GM23338 (cell line): Measurements from ENCODE around the gene DLG2. TPM values are rescaled to one million over a fixed set of nuclear protein-coding genes. Genes with fewer than 3 reads are reported as not detected.

Experiments used
- ATAC-seq: fragments of 200-7000 bp; cut with Tn5 transposase; 3 replicates; pipeline ENCODE4 v1.9.1; 2020
- DNase-seq: peaks from one replicate; pipeline ENCODE4 v3.0.0-alpha.2; 2015; ENCODE audit warnings: low spot score
- H2AFZ ChIP-seq: fragments of 200-600 bp; sonication (generic); 2 replicates; pipeline ENCODE4 v1.8.0; 2016; ENCODE audit warnings: antibody characterized with exemption, mild to moderate bottlenecking, moderate library complexity
- H3F3A ChIP-seq: fragments of 200-600 bp; sonication (generic); replicated peaks from 2 replicates; pipeline ENCODE4 v1.8.0; 2017; ENCODE audit warnings: antibody characterized with exemption, mixed run types, low read depth
- H3K27ac ChIP-seq: fragments of 200-600 bp; sonication (generic); 2 replicates; pipeline ENCODE4 v1.6.1; 2016; ENCODE audit warnings: low read depth
- H3K27me3 ChIP-seq: fragments of 200-600 bp; sonication (generic); 2 replicates; pipeline ENCODE4 v1.8.0; 2016; ENCODE audit warnings: mild to moderate bottlenecking, mixed run types, moderate library complexity; ENCODE audit not compliant: insufficient read depth
- H3K36me3 ChIP-seq: fragments of 200-600 bp; sonication (generic); 2 replicates; pipeline ENCODE4 v1.8.0; 2016; ENCODE audit warnings: mild to moderate bottlenecking; ENCODE audit not compliant: insufficient read depth
- H3K4me1 ChIP-seq: fragments of 200-600 bp; sonication (generic); 2 replicates; pipeline ENCODE4 v1.8.0; 2016; ENCODE audit warnings: mild to moderate bottlenecking, moderate library complexity; ENCODE audit not compliant: insufficient read depth
- H3K4me2 ChIP-seq: fragments of 200-600 bp; sonication (generic); 2 replicates; pipeline ENCODE4 v1.7.1; 2017; ENCODE audit warnings: mixed run types
- H3K4me3 ChIP-seq: fragments of 200-600 bp; sonication (generic); 2 replicates; pipeline ENCODE4 v1.6.1; 2016; ENCODE audit warnings: mixed run types
- H3K79me2 ChIP-seq: fragments of 200-600 bp; sonication (generic); replicated peaks from 2 replicates; pipeline ENCODE4 v1.8.0; 2017; ENCODE audit warnings: mild to moderate bottlenecking; ENCODE audit not compliant: insufficient read depth
- H3K9me2 ChIP-seq: fragments of 200-600 bp; sonication (generic); 2 replicates; pipeline ENCODE4 v1.8.0; 2017; ENCODE audit not compliant: insufficient read depth
- H4K20me1 ChIP-seq: fragments of 200-600 bp; sonication (generic); replicated peaks from 2 replicates; pipeline ENCODE4 v1.8.0; 2017; ENCODE audit warnings: mild to moderate bottlenecking; ENCODE audit not compliant: insufficient read depth
- H3K27ac Mint-ChIP-seq: 2 replicates; pipeline ENCODE4 v1.8.0; 2020; ENCODE audit warnings: inconsistent platforms, mild to moderate bottlenecking, moderate library complexity, mixed read lengths
- H3K27me3 Mint-ChIP-seq: 3 replicates; pipeline ENCODE4 v1.8.0; 2022; ENCODE audit warnings: low read depth, mild to moderate bottlenecking, moderate library complexity, mixed read lengths, inconsistent platforms; ENCODE audit not compliant: insufficient read depth, poor library complexity
- H3K36me3 Mint-ChIP-seq: 3 replicates; pipeline ENCODE4 v1.8.0; 2021; ENCODE audit warnings: low read depth, mild to moderate bottlenecking, inconsistent platforms, moderate library complexity, mixed read lengths
- H3K4me1 Mint-ChIP-seq: 3 replicates; pipeline ENCODE4 v1.8.0; 2020; ENCODE audit warnings: mild to moderate bottlenecking, inconsistent platforms, mixed read lengths
- H3K4me3 Mint-ChIP-seq: 3 replicates; pipeline ENCODE4 v1.8.0; 2021; ENCODE audit warnings: moderate library complexity, mild to moderate bottlenecking, inconsistent platforms, mixed read lengths
- H3K9me3 Mint-ChIP-seq: 3 replicates; pipeline ENCODE4 v1.8.0; 2020; ENCODE audit warnings: moderate library complexity, mild to moderate bottlenecking, inconsistent platforms, mixed read lengths
- CREB1 ChIP-seq: fragments of 250-450 bp; sonication (Bioruptor Pico); IDR thresholded peaks from 2 replicates; pipeline ENCODE4 v1.5.0; 2020; ENCODE audit warnings: low read depth, mild to moderate bottlenecking, moderate library complexity
- EZH2 ChIP-seq: fragments of 200-600 bp; sonication (generic); IDR thresholded peaks from one replicate; pipeline ENCODE4 v1.8.0; 2017; ENCODE audit warnings: antibody characterized with exemption, mild to moderate bottlenecking, low read depth; ENCODE audit not compliant: unreplicated experiment
- EZH2phosphoT487 ChIP-seq: fragments of 200-600 bp; sonication (generic); IDR thresholded peaks from one replicate; pipeline ENCODE4 v1.8.1; 2018; ENCODE audit warnings: antibody characterized with exemption; ENCODE audit not compliant: unreplicated experiment
- JUNB ChIP-seq: IDR thresholded peaks from one replicate; pipeline ENCODE4 v1.6.1; 2016; ENCODE audit warnings: antibody characterized with exemption; ENCODE audit not compliant: unreplicated experiment
- NANOG ChIP-seq: IDR thresholded peaks from 2 replicates; pipeline ENCODE4 v1.6.1; 2016; ENCODE audit warnings: antibody characterized with exemption, borderline replicate concordance
- POLR2AphosphoS5 ChIP-seq: IDR thresholded peaks from 2 replicates; pipeline ENCODE4 v1.6.1; 2016; ENCODE audit warnings: antibody characterized with exemption, low read depth
- STAT1 ChIP-seq: IDR thresholded peaks from one replicate; pipeline ENCODE4 v1.6.1; 2016; ENCODE audit warnings: antibody characterized with exemption; ENCODE audit not compliant: unreplicated experiment
- ZNF331 ChIP-seq: fragments of 250-450 bp; sonication (Bioruptor Pico); IDR thresholded peaks from 2 replicates; pipeline ENCODE4 v1.5.0; 2020; ENCODE audit warnings: low read depth, mild to moderate bottlenecking, moderate library complexity
- polyA plus RNA-seq: library from polyadenylated mRNA; unstranded; fragments of >200 nt; fragmentation: Nextera tagmentation; extraction: Ambion mirVana; gene quantifications from 2 replicates; pipeline ENCODE4 v1.2.1, GENCODE V29; 2016
- total RNA-seq: library from RNA; depleted of rRNA; stranded (reverse); fragments of >200 nt; shearing (Covaris generic); gene quantifications from 2 replicates; pipeline ENCODE4 v1.2.3, GENCODE V29; 2014
- TF ChIP-seq, protein P1 (sequence below): fragments of 250-450 bp; sonication (Bioruptor Pico); IDR thresholded peaks from 2 replicates; pipeline ENCODE4 v1.5.0; 2020; ENCODE audit warnings: mild to moderate bottlenecking, moderate library complexity
- TF ChIP-seq, protein P2 (sequence below): IDR thresholded peaks from one replicate; pipeline ENCODE4 v1.6.1; 2018; ENCODE audit warnings: antibody characterized with exemption; ENCODE audit not compliant: unreplicated experiment
- TF ChIP-seq, protein P3 (sequence below): IDR thresholded peaks from 2 replicates; pipeline ENCODE4 v1.6.1; 2016; ENCODE audit warnings: antibody characterized with exemption

DLG2 gene
- total and polyA plus RNA-seq, 2 experiments from 2014 or later, result 19.8 to 21.5 TPM

DNA sequence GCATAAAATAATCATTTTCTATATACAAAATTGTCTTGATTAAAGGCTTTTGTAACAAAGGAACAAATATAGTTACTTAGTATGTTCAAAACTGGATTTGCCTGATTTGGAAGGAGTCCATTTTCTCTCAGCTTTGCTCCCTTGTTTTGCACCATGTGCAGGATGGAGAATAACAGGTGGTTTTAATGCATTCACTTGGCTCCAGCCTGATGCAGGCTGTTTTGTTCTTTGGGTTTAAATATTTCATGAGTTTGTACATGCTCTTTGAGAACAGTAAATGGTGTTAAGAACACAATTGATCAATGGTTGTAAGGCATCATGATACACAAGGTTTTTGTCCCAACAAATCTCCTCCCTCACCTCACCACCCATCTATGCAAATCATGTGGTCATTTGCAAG is 1454.1 kb downstream of the DLG2 start:
- Histone ChIP-seq H3K79me2 (no peaks in the 10 kb centered on the region), H2AFZ (no peak overlapping the region), H3K27ac (no peak overlapping the region), H3K4me3 (no peak overlapping the region), H3K4me2 (no peak overlapping the region), H3K4me1 (0 out of 2 replicates have a peak, but pooled peaks cover 2% of the 10 kb centered on the region), H3K36me3 (no peaks in the 10 kb centered on the region), H4K20me1 (no peaks in the 10 kb centered on the region), H3K27me3 (no peaks in the 10 kb centered on the region), H3F3A (no peaks in the 10 kb centered on the region), H3K9me2 (no peaks in the 10 kb centered on the region; the same call in 1 of the 2 replicates)
- H3K9me3 Mint-ChIP-seq, result no peaks in the 10 kb centered on the region
- no peak for ATAC-seq
- no peaks in the 10 kb centered on the region for H3K36me3 Mint-ChIP-seq
- no peak overlapping the region for H3K27ac Mint-ChIP-seq
- no peak for DNase-seq
- H3K4me3 Mint-ChIP-seq, result no peak overlapping the region
- H3K4me1 Mint-ChIP-seq, result no peaks in the 10 kb centered on the region
- TF ChIP-seq JUNB, result no peak
- no peaks in the 10 kb centered on the region for H3K27me3 Mint-ChIP-seq

DNA sequence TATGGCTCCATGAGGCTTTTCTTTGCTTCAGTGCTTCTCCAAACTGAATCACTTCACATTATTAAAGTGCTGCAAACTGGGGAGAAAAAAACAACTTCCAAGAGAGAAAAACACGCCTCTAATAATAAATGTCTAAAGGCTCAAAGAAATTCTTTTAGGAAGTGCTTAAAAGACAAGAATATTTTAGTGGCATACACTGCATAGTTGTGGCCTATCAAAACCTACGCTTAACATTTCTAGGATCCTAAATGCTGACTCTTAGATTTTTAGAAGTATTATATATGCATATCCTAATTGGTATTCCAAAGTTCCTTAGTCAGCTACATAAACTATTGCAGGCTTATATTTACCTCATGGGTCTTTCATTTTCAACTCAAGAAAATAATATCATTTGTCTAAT is 1462.0 kb downstream of the DLG2 start:
- no peaks in the 10 kb centered on the region for H3K4me1 ChIP-seq
- no peak overlapping the region for H3K4me3 Mint-ChIP-seq

More for the DNA sequence above, 1462.0 kb downstream of the DLG2 start:
- no peak overlapping the region for H2AFZ ChIP-seq
- DNase-seq (no peak), ATAC-seq (no peak)
- H3K4me3 ChIP-seq, result no peak overlapping the region
- H3K4me1 Mint-ChIP-seq, result peaks cover 3% of the 10 kb centered on the region; the same call in 2 of the 3 replicates
- H3K36me3 Mint-ChIP-seq, result no peaks in the 10 kb centered on the region
- no peaks in the 10 kb centered on the region for H3K9me3 Mint-ChIP-seq
- no peak overlapping the region for H3K27ac ChIP-seq
- H3K4me2 ChIP-seq, result no peak overlapping the region
- no peaks in the 10 kb centered on the region for H4K20me1 ChIP-seq
- H3K27me3 ChIP-seq, result no peaks in the 10 kb centered on the region
- H3K9me2 ChIP-seq, result no peaks in the 10 kb centered on the region; the same call in 1 of the 2 replicates
- TF ChIP-seq, protein P1, sequence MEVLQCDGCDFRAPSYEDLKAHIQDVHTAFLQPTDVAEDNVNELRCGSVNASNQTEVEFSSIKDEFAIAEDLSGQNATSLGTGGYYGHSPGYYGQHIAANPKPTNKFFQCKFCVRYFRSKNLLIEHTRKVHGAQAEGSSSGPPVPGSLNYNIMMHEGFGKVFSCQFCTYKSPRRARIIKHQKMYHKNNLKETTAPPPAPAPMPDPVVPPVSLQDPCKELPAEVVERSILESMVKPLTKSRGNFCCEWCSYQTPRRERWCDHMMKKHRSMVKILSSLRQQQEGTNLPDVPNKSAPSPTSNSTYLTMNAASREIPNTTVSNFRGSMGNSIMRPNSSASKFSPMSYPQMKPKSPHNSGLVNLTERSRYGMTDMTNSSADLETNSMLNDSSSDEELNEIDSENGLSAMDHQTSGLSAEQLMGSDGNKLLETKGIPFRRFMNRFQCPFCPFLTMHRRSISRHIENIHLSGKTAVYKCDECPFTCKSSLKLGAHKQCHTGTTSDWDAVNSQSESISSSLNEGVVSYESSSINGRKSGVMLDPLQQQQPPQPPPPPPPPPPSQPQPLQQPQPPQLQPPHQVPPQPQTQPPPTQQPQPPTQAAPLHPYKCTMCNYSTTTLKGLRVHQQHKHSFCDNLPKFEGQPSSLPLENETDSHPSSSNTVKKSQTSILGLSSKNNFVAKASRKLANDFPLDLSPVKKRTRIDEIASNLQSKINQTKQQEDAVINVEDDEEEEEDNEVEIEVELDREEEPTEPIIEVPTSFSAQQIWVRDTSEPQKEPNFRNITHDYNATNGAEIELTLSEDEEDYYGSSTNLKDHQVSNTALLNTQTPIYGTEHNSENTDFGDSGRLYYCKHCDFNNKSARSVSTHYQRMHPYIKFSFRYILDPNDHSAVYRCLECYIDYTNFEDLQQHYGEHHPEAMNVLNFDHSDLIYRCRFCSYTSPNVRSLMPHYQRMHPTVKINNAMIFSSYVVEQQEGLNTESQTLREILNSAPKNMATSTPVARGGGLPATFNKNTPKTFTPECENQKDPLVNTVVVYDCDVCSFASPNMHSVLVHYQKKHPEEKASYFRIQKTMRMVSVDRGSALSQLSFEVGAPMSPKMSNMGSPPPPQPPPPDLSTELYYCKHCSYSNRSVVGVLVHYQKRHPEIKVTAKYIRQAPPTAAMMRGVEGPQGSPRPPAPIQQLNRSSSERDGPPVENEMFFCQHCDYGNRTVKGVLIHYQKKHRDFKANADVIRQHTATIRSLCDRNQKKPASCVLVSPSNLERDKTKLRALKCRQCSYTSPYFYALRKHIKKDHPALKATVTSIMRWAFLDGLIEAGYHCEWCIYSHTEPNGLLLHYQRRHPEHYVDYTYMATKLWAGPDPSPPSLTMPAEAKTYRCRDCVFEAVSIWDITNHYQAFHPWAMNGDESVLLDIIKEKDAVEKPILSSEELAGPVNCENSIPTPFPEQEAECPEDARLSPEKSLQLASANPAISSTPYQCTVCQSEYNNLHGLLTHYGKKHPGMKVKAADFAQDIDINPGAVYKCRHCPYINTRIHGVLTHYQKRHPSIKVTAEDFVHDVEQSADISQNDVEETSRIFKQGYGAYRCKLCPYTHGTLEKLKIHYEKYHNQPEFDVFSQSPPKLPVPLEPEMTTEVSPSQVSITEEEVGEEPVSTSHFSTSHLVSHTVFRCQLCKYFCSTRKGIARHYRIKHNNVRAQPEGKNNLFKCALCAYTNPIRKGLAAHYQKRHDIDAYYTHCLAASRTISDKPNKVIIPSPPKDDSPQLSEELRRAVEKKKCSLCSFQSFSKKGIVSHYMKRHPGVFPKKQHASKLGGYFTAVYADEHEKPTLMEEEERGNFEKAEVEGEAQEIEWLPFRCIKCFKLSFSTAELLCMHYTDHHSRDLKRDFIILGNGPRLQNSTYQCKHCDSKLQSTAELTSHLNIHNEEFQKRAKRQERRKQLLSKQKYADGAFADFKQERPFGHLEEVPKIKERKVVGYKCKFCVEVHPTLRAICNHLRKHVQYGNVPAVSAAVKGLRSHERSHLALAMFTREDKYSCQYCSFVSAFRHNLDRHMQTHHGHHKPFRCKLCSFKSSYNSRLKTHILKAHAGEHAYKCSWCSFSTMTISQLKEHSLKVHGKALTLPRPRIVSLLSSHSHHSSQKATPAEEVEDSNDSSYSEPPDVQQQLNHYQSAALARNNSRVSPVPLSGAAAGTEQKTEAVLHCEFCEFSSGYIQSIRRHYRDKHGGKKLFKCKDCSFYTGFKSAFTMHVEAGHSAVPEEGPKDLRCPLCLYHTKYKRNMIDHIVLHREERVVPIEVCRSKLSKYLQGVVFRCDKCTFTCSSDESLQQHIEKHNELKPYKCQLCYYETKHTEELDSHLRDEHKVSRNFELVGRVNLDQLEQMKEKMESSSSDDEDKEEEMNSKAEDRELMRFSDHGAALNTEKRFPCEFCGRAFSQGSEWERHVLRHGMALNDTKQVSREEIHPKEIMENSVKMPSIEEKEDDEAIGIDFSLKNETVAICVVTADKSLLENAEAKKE, result no peak
- TF ChIP-seq JUNB (no peak), POLR2AphosphoS5 (no peak), CREB1 (no peak), ZNF331 (no peak), STAT1 (no peak), EZH2 (no peak), EZH2phosphoT487 (no peak), NANOG (no peak)
- TF ChIP-seq, protein P2, sequence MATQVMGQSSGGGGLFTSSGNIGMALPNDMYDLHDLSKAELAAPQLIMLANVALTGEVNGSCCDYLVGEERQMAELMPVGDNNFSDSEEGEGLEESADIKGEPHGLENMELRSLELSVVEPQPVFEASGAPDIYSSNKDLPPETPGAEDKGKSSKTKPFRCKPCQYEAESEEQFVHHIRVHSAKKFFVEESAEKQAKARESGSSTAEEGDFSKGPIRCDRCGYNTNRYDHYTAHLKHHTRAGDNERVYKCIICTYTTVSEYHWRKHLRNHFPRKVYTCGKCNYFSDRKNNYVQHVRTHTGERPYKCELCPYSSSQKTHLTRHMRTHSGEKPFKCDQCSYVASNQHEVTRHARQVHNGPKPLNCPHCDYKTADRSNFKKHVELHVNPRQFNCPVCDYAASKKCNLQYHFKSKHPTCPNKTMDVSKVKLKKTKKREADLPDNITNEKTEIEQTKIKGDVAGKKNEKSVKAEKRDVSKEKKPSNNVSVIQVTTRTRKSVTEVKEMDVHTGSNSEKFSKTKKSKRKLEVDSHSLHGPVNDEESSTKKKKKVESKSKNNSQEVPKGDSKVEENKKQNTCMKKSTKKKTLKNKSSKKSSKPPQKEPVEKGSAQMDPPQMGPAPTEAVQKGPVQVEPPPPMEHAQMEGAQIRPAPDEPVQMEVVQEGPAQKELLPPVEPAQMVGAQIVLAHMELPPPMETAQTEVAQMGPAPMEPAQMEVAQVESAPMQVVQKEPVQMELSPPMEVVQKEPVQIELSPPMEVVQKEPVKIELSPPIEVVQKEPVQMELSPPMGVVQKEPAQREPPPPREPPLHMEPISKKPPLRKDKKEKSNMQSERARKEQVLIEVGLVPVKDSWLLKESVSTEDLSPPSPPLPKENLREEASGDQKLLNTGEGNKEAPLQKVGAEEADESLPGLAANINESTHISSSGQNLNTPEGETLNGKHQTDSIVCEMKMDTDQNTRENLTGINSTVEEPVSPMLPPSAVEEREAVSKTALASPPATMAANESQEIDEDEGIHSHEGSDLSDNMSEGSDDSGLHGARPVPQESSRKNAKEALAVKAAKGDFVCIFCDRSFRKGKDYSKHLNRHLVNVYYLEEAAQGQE, result no peak
- TF ChIP-seq, protein P3, sequence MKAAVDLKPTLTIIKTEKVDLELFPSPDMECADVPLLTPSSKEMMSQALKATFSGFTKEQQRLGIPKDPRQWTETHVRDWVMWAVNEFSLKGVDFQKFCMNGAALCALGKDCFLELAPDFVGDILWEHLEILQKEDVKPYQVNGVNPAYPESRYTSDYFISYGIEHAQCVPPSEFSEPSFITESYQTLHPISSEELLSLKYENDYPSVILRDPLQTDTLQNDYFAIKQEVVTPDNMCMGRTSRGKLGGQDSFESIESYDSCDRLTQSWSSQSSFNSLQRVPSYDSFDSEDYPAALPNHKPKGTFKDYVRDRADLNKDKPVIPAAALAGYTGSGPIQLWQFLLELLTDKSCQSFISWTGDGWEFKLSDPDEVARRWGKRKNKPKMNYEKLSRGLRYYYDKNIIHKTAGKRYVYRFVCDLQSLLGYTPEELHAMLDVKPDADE, result no peak
- H3K36me3 ChIP-seq, result no peaks in the 10 kb centered on the region
- no peaks in the 10 kb centered on the region for H3K27me3 Mint-ChIP-seq
- H3F3A ChIP-seq, result no peaks in the 10 kb centered on the region
- H3K27ac Mint-ChIP-seq, result no peak overlapping the region
- H3K79me2 ChIP-seq, result no peaks in the 10 kb centered on the region
